Vagina (tissue), 2 donors: ENCODE results near the gene WIPF2.

Experiments used
- POLR2AphosphoS5 ChIP-seq, 2 donors: sonication (generic); formaldehyde crosslinking; IDR thresholded peaks; one replicate each; pipeline ENCODE4 v1.9.0; 2017; ENCODE audit warnings: antibody characterized with exemption in 2 of 2, mild to moderate bottlenecking in 2 of 2, low read depth in 1 of 2; ENCODE audit not compliant: insufficient read depth in 1 of 2
- TF ChIP-seq, protein P1 (sequence below), 3 experiments: fragments of 450-650 bp in 2 of 3; fragments of 200-600 bp in 1 of 3; sonication (generic) in 1 of 3; IDR thresholded peaks; one replicate each; pipeline ENCODE4 v1.5.1; 2017 to 2019; ENCODE audit warnings: antibody characterized with exemption in 3 of 3, mild to moderate bottlenecking in 2 of 3, moderate library complexity in 2 of 3

DNA sequence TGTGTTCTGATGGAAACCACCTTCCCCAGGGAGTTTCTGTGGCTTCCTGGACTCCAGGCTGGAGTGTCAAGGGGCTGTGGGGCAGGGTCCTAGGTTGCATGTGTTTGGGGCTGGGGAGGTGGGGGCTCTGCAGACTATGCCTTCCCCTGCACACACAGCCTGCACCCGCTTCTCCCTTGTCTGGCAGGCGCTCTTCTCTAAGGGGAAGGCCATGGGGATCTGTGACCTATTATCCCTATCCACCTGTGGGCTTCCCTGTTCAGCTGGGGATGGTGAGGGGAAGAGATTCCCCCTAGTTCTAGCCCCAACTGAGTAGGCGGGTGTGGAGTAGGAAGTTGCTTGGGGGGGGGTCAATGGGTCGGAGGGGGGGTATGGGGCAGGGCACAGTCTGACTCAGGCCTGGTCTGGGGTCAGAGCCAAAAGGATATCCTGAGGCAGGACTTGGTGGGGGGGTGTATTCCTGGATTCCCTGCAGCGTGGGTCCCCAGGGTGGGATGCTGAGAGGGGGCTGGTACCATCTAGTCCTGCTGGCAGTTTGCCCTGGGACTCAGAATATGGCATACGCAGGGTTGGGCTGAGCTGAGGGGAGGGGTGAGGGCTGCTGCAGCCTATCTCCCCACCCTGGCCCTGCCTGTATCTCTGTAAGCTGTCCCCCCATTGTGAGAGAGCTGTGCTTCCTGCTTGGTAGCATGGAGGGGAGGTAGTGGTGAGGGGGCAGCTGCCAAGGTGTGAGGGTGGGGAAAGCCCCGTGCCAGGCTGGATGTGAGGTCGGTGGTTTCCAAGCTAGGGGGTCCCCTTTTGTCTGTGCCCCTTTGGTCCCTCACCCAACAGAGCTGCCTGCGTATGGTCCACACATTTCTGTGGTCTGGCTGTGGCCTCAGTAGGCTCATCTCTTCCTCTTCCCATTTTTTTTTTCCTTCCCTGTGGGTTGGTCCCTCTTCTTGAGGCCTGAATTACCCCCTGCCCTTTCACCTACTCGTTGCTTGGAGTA lies 104.6 kb downstream of the WIPF2 start:
- TF ChIP-seq, protein P1, sequence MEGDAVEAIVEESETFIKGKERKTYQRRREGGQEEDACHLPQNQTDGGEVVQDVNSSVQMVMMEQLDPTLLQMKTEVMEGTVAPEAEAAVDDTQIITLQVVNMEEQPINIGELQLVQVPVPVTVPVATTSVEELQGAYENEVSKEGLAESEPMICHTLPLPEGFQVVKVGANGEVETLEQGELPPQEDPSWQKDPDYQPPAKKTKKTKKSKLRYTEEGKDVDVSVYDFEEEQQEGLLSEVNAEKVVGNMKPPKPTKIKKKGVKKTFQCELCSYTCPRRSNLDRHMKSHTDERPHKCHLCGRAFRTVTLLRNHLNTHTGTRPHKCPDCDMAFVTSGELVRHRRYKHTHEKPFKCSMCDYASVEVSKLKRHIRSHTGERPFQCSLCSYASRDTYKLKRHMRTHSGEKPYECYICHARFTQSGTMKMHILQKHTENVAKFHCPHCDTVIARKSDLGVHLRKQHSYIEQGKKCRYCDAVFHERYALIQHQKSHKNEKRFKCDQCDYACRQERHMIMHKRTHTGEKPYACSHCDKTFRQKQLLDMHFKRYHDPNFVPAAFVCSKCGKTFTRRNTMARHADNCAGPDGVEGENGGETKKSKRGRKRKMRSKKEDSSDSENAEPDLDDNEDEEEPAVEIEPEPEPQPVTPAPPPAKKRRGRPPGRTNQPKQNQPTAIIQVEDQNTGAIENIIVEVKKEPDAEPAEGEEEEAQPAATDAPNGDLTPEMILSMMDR (IDR thresholded peaks at IDR 0.05) = no peak
- TF ChIP-seq POLR2AphosphoS5 (IDR thresholded peaks at IDR 0.05; ENCODE audit: insufficient read depth in 1 of 2, low read depth in 1 of 2) = no peak
